Mesendoderm (in vitro differentiated cells): ENCODE results near the gene FBP2.

Experiments used
- DNase-seq: peaks from one replicate; pipeline ENCODE4 v3.0.0; 2013
- H2AK5ac ChIP-seq: 2 replicates; pipeline ENCODE4 v1.6.1; 2013; ENCODE audit warnings: low read length, inconsistent platforms
- H2BK120ac ChIP-seq: 2 replicates; pipeline ENCODE4 v1.6.1; 2013; ENCODE audit warnings: low read depth, mild to moderate bottlenecking, low read length, moderate library complexity, mixed read lengths
- H2BK15ac ChIP-seq: replicated peaks from 2 replicates; pipeline ENCODE4 v1.6.1; 2013; ENCODE audit warnings: low read depth, mild to moderate bottlenecking, moderate library complexity
- H2BK5ac ChIP-seq: 2 replicates; pipeline ENCODE4 v1.6.1; 2013; ENCODE audit warnings: low read length, inconsistent platforms
- H3K18ac ChIP-seq: 2 replicates; pipeline ENCODE4 v1.6.1; 2013; ENCODE audit warnings: mild to moderate bottlenecking, low read length, mixed read lengths
- H3K23ac ChIP-seq: one replicate; pipeline ENCODE4 v1.6.1; 2013; ENCODE audit warnings: low read length
- H3K27ac ChIP-seq: 2 replicates; pipeline ENCODE4 v1.5.1; 2013; ENCODE audit warnings: low read depth, mild to moderate bottlenecking, inconsistent platforms, low read length, moderate library complexity
- H3K27me3 ChIP-seq: 2 replicates; pipeline ENCODE4 v1.6.1; 2013; ENCODE audit warnings: low read length, control low read depth, mild to moderate bottlenecking, inconsistent platforms; ENCODE audit not compliant: insufficient read depth, poor library complexity
- H3K36me3 ChIP-seq: 2 replicates; pipeline ENCODE4 v1.6.1; 2013; ENCODE audit warnings: low read length, inconsistent platforms; ENCODE audit not compliant: control insufficient read depth, insufficient read depth
- H3K4ac ChIP-seq: one replicate; pipeline ENCODE4 v1.6.1; 2013; ENCODE audit warnings: low read depth, mild to moderate bottlenecking, low read length, moderate library complexity
- H3K4me1 ChIP-seq: 2 replicates; pipeline ENCODE4 v1.6.1; 2013; ENCODE audit warnings: low read depth, low read length, inconsistent platforms; ENCODE audit not compliant: control insufficient read depth
- H3K4me2 ChIP-seq: 2 replicates; pipeline ENCODE4 v1.6.1; 2013; ENCODE audit warnings: low read length
- H3K4me3 ChIP-seq: 2 replicates; pipeline ENCODE4 v1.5.1; 2013; ENCODE audit warnings: mild to moderate bottlenecking, low read length
- H3K56ac ChIP-seq: one replicate; pipeline ENCODE4 v1.6.1; 2013; ENCODE audit warnings: low read length
- H3K79me1 ChIP-seq: 2 replicates; pipeline ENCODE4 v1.6.1; 2013; ENCODE audit warnings: low read length, inconsistent platforms
- H3K79me2 ChIP-seq: 2 replicates; pipeline ENCODE4 v1.6.1; 2013; ENCODE audit warnings: mild to moderate bottlenecking, low read length; ENCODE audit not compliant: control insufficient read depth, insufficient read depth
- H3K9ac ChIP-seq: 2 replicates; pipeline ENCODE4 v1.6.1; 2013; ENCODE audit warnings: low read length, inconsistent platforms
- H4K5ac ChIP-seq: one replicate; pipeline ENCODE4 v1.6.1; 2013; ENCODE audit warnings: low read length
- H4K8ac ChIP-seq: one replicate; pipeline ENCODE4 v1.6.1; 2013; ENCODE audit warnings: low read depth, mild to moderate bottlenecking, control low read depth, low read length, moderate library complexity
- WGBS: extraction: QIAGEN DNeasy Blood & Tissue Kit; methylation state at CpG from one replicate; pipeline ENCODE4 v1.1.7; 2013; ENCODE audit warnings: low lambda C conversion rate, missing lambda C conversion rate; ENCODE audit not compliant: insufficient coverage; ENCODE audit errors: extremely low coverage; 5-methylcytosine and 5-hydroxymethylcytosine counted together

The FBP2 gene

DNA sequence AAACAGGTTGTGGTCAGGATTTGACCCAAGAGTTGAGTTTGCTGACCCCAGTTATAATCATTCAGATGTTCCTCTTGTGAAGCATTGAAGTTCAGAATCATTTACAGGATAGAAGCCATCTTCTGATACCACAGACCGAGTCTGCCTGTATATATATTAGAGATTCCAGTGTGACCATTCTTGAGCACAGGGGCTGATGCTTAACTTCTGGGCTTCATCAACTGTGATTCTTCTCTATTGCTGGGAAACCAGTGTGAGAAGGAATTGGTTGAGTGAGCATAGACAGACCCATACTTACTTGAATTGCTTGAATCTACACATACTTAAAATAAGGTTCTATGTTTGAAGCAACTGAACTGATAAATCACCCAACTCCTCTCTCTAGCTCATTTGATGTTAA lies 66.7 kb downstream of the FBP2 start:
- H3K4me1 ChIP-seq, result no peaks in the 10 kb centered on the region
- H3K56ac ChIP-seq, result no peak overlapping the region
- no peak for DNase-seq
- H3K18ac ChIP-seq, result no peak overlapping the region
- H4K5ac ChIP-seq, result no peak overlapping the region
- H3K9ac ChIP-seq, result no peak overlapping the region
- no peak overlapping the region for H3K4me2 ChIP-seq
- no peaks in the 10 kb centered on the region for H3K27me3 ChIP-seq
- no peak overlapping the region for H3K4me3 ChIP-seq
- H2AK5ac ChIP-seq, result no peak overlapping the region
- H2BK15ac ChIP-seq, result no peak overlapping the region
- H3K27ac ChIP-seq, result no peak overlapping the region
- WGBS, result no CpG with 5 or more reads among the region's 1 CpG
- no peak overlapping the region for H3K23ac ChIP-seq
- no peaks in the 10 kb centered on the region for H3K79me1 ChIP-seq
- H3K79me2 ChIP-seq, result no peaks in the 10 kb centered on the region
- no peak overlapping the region for H2BK120ac ChIP-seq
- H3K4ac ChIP-seq, result no peak overlapping the region
- H4K8ac ChIP-seq, result no peak overlapping the region
- H3K36me3 ChIP-seq, result no peaks in the 10 kb centered on the region
- H2BK5ac ChIP-seq, result no peak overlapping the region

DNA sequence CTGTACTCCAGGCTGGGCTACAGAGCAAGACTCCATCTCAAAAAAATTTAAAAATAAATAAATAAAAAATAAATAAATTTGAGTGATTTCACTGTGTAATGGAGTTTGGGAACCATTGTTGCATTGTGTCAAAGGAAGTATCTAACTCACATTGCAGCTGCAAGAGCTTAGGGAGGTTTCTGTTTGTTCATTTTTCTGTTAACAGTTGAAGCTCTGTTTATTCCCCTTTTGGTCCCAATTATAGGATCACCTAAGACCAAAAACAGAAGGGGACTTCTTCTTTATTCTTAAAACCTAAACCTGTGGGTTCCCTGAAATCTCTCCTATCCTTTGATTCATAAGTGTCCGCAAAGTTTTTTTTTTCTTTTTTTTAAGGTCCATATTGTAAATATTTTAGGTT lies 67.4 kb downstream of the FBP2 start:
- Histone ChIP-seq H4K5ac (no peak overlapping the region), H3K4ac (no peak overlapping the region), H2BK120ac (no peak overlapping the region), H2BK15ac (no peak overlapping the region), H2AK5ac (no peak overlapping the region), H4K8ac (no peak overlapping the region), H3K79me2 (no peaks in the 10 kb centered on the region), H3K27ac (no peak overlapping the region), H3K36me3 (no peaks in the 10 kb centered on the region), H3K56ac (no peak overlapping the region), H3K27me3 (no peaks in the 10 kb centered on the region), H2BK5ac (no peak overlapping the region), H3K4me1 (no peaks in the 10 kb centered on the region), H3K4me3 (no peak overlapping the region), H3K18ac (no peak overlapping the region), H3K79me1 (no peaks in the 10 kb centered on the region), H3K4me2 (no peak overlapping the region), H3K23ac (no peak overlapping the region), H3K9ac (no peak overlapping the region)
- no CpG with 5 or more reads among the region's 1 CpG for WGBS
- DNase-seq, result no peak

DNA sequence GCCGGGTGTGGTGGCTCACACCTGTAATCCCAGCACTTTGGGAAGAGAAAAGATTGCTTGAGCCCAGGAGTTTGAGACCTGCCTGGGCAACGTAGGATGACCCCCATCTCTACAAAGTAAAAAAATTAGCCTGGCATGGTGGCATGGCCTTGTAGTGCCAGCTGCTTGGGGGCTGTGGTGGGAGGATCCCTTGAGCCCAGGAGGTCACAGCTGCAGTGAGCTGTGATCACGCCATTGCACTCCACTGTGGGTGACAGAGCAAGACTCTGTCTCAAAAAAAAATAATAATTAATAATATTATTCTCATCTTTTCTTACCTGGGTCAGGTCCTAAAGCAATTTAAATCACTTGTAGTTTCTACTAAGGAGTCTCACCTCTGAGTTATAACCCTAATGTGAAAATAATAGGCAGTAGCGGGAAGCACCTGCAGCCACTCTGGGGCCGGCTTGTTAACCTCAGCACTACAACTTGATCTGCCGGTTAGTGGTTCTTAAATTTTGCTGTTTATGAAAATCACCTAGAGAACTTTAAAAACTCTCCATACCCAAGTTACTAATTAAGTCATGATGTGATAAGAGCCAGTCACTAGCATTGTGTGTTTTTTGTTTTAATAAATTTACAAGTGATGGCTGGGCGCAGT lies 68.1 kb downstream of the FBP2 start:
- DNase-seq, result no peak
- no peak overlapping the region for H3K4ac ChIP-seq
- no peaks in the 10 kb centered on the region for H3K36me3 ChIP-seq
- H3K27ac ChIP-seq, result no peak overlapping the region
- no peak overlapping the region for H2BK5ac ChIP-seq
- H4K8ac ChIP-seq, result no peak overlapping the region
- no peaks in the 10 kb centered on the region for H3K79me2 ChIP-seq
- no peaks in the 10 kb centered on the region for H3K27me3 ChIP-seq
- H3K56ac ChIP-seq, result no peak overlapping the region
- no peak overlapping the region for H2BK15ac ChIP-seq
- no peak overlapping the region for H3K18ac ChIP-seq
- no peaks in the 10 kb centered on the region for H3K79me1 ChIP-seq
- H3K9ac ChIP-seq, result no peak overlapping the region
- H3K23ac ChIP-seq, result no peak overlapping the region
- no peaks in the 10 kb centered on the region for H3K4me1 ChIP-seq
- H3K4me3 ChIP-seq, result no peak overlapping the region
- no peak overlapping the region for H4K5ac ChIP-seq
- no CpG with 5 or more reads among the region's 7 CpGs for WGBS
- no peak overlapping the region for H3K4me2 ChIP-seq
- H2AK5ac ChIP-seq, result no peak overlapping the region
- no peak overlapping the region for H2BK120ac ChIP-seq

DNA sequence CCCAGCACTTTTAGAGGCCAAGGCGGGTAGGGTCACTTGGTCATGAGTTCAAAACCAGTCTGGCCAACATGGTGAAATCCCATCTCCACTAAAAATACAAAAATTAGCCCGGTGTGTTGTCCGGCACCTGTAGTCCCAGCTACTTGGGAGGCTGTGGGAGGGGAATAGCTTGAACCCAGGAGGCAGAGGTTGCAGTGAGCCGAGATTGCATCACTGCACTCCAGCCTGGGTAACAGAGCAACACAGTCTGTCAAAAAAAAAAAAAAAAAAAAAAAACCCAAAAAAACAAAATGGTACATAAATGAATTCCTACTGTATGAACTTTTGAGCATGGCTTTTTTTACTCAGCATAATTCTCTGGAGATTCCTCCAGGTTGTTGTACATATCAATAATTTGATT lies 76.4 kb downstream of the FBP2 start:
- Histone ChIP-seq H3K79me1 (no peaks in the 10 kb centered on the region), H2AK5ac (no peak overlapping the region), H3K27me3 (no peaks in the 10 kb centered on the region), H3K4me1 (no peaks in the 10 kb centered on the region), H3K23ac (no peak overlapping the region), H3K27ac (no peak overlapping the region), H4K5ac (no peak overlapping the region), H2BK120ac (no peak overlapping the region), H3K79me2 (no peaks in the 10 kb centered on the region), H3K4me2 (no peak overlapping the region), H2BK15ac (no peak overlapping the region), H3K18ac (no peak overlapping the region), H3K36me3 (no peaks in the 10 kb centered on the region), H3K4me3 (no peak overlapping the region), H4K8ac (no peak overlapping the region), H2BK5ac (no peak overlapping the region), H3K9ac (no peak overlapping the region), H3K56ac (no peak overlapping the region), H3K4ac (no peak overlapping the region)
- no peak for DNase-seq
- no CpG with 5 or more reads among the region's 4 CpGs for WGBS

DNA sequence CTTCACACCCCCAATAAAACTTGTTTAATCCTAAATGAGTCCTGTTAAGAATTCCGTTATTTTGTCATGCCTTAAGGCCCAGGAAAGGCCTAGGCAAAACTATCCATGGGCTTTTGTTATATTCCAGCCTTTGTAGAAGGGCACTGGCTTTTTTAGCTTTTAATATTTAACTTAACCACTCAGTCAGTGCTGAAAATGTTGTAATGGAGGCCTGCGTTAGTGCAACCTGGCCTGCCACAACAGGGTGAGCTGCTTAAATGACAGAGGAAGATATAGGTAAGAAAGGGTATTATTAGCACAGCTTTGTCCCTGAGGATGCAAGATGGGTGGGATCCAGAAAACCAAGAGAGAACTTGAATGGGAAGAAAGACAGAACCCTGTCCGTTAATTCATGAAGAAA lies 78.9 kb downstream of the FBP2 start:
- Histone ChIP-seq H3K27me3 (no peaks in the 10 kb centered on the region), H3K9ac (no peak overlapping the region), H3K23ac (no peak overlapping the region), H3K79me2 (no peaks in the 10 kb centered on the region), H2AK5ac (no peak overlapping the region), H3K4me1 (no peaks in the 10 kb centered on the region), H3K27ac (no peak overlapping the region), H3K56ac (no peak overlapping the region), H2BK5ac (no peak overlapping the region), H4K8ac (no peak overlapping the region), H3K4me2 (no peak overlapping the region), H3K36me3 (no peaks in the 10 kb centered on the region), H3K4ac (no peak overlapping the region), H3K4me3 (no peak overlapping the region), H3K79me1 (no peaks in the 10 kb centered on the region), H2BK120ac (no peak overlapping the region), H2BK15ac (no peak overlapping the region), H4K5ac (no peak overlapping the region), H3K18ac (no peak overlapping the region)
- no peak for DNase-seq
- WGBS, result no CpG with 5 or more reads among the region's 3 CpGs

DNA sequence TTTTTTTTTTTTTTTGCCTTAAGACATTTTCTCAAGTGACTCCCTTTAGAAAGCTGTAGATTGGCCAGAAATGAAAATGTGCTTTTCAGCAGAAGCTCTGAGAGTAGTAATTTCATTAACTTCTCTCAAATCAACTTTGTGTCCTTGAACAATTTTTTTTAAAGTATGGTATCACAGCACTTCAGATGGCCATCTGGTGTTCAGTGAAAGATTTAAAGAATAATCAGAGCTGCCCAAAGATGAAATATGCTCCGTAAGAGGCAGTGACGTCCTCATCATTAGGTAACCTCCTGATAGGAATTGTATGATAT lies 81.7 kb downstream of the FBP2 start:
- H3K18ac ChIP-seq, result no peak overlapping the region
- H3K36me3 ChIP-seq, result no peaks in the 10 kb centered on the region
- no peak overlapping the region for H2BK120ac ChIP-seq
- no peak overlapping the region for H2BK15ac ChIP-seq
- no peak overlapping the region for H2AK5ac ChIP-seq
- no peak overlapping the region for H3K4ac ChIP-seq
- no peaks in the 10 kb centered on the region for H3K4me1 ChIP-seq
- no peaks in the 10 kb centered on the region for H3K79me2 ChIP-seq
- no peak overlapping the region for H4K5ac ChIP-seq
- H3K9ac ChIP-seq, result no peak overlapping the region
- no peak overlapping the region for H2BK5ac ChIP-seq
- no peaks in the 10 kb centered on the region for H3K79me1 ChIP-seq
- no peak overlapping the region for H4K8ac ChIP-seq
- no peaks in the 10 kb centered on the region for H3K27me3 ChIP-seq
- no peak overlapping the region for H3K56ac ChIP-seq
- WGBS, result no CpG with 5 or more reads among the region's 2 CpGs
- no peak overlapping the region for H3K4me3 ChIP-seq
- no peak for DNase-seq
- H3K23ac ChIP-seq, result no peak overlapping the region
- H3K4me2 ChIP-seq, result no peak overlapping the region
- no peak overlapping the region for H3K27ac ChIP-seq
